ENCODE measurements around the gene ARHGAP10. TPM values are rescaled to one million over a fixed set of nuclear protein-coding genes. Genes with fewer than 3 reads are reported as not detected.

The ARHGAP10 gene
- total and polyA plus RNA-seq, 3 donors from 2014 or later = 17.4 to 108 (median 83.5) TPM

GRCh38 chr4:147950261-147950660 is 218.4 kb downstream of the ARHGAP10 start:
- WGBS, 2 donors = 85 to 100% methylated on average over 1 of the region's 1 CpG
- Histone ChIP-seq H3K4me1 (no peaks in the 10 kb centered on the region), H3K9me3 (no peaks in the 10 kb centered on the region), H3K27me3 (no peaks in the 10 kb centered on the region), H3K4me3 (no peak overlapping the region), H3K36me3 (ENCODE audit: low read depth, missing control alignments) (no peaks in the 10 kb centered on the region), H3K27ac (no peak overlapping the region)
- intact Hi-C loops (cut with DNase I; ENCODE audit: low total_unique reads) = no loop called here
- no peak for TF ChIP-seq CTCF (IDR thresholded peaks at IDR 0.05)
- no peak for TF ChIP-seq POLR2A (IDR thresholded peaks at IDR 0.05)
- DNase-seq = no peak

GRCh38 chr4:147950841-147951240 is 219.0 kb downstream of the ARHGAP10 start:
- Histone ChIP-seq H3K27ac (no peak overlapping the region), H3K4me3 (no peak overlapping the region), H3K9me3 (no peaks in the 10 kb centered on the region), H3K4me1 (no peaks in the 10 kb centered on the region), H3K27me3 (no peaks in the 10 kb centered on the region), H3K36me3 (ENCODE audit: low read depth, missing control alignments) (no peaks in the 10 kb centered on the region)
- intact Hi-C loops (cut with DNase I; ENCODE audit: low total_unique reads) = no loop called here
- no peak for TF ChIP-seq POLR2A (IDR thresholded peaks at IDR 0.05)
- no peak for TF ChIP-seq CTCF (IDR thresholded peaks at IDR 0.05)
- WGBS, 2 donors = 70 to 71% methylated on average over 2 of the region's 2 CpGs
- DNase-seq = no peak

- TF ChIP-seq CTCF (IDR thresholded peaks at IDR 0.05) (no peak), POLR2A (IDR thresholded peaks at IDR 0.05) (no peak)
- H3K27me3 ChIP-seq = no peaks in the 10 kb centered on the region
- 86 to 89% methylated on average over 2 of the region's 2 CpGs for WGBS, 2 donors
- no peak overlapping the region for H3K27ac ChIP-seq
- no peaks in the 10 kb centered on the region for H3K4me1 ChIP-seq
- DNase-seq = no peak
- no peak overlapping the region for H3K4me3 ChIP-seq
- intact Hi-C loops (cut with DNase I; ENCODE audit: low total_unique reads) = no loop called here
- no peaks in the 10 kb centered on the region for H3K9me3 ChIP-seq
- no peaks in the 10 kb centered on the region for H3K36me3 ChIP-seq (ENCODE audit: low read depth, missing control alignments)
These were observed 223.0 kb downstream of the ARHGAP10 start for GRCh38 chr4:147954850-147955249.

- Histone ChIP-seq H3K27me3 (no peaks in the 10 kb centered on the region), H3K9me3 (no peaks in the 10 kb centered on the region), H3K27ac (no peak overlapping the region), H3K4me3 (no peak overlapping the region), H3K36me3 (ENCODE audit: low read depth, missing control alignments) (no peaks in the 10 kb centered on the region), H3K4me1 (no peaks in the 10 kb centered on the region)
- 47 to 51% methylated on average over 4 of the region's 4 CpGs for WGBS, 2 donors
- intact Hi-C loops (cut with DNase I; ENCODE audit: low total_unique reads) = no loop called here
- DNase-seq = no peak
- no peak for TF ChIP-seq POLR2A (IDR thresholded peaks at IDR 0.05)
- TF ChIP-seq CTCF (IDR thresholded peaks at IDR 0.05) = no peak
These were observed 224.1 kb downstream of the ARHGAP10 start for GRCh38 chr4:147955827-147956558.

GRCh38 chr4:147957446-147957845 is 225.6 kb downstream of the ARHGAP10 start:
- WGBS, 2 donors = 83 to 84% methylated on average over 3 of the region's 3 CpGs
- TF ChIP-seq CTCF (IDR thresholded peaks at IDR 0.05) = no peak
- no peak for TF ChIP-seq POLR2A (IDR thresholded peaks at IDR 0.05)
- H3K27me3 ChIP-seq = no peaks in the 10 kb centered on the region
- H3K4me3 ChIP-seq = no peak overlapping the region
- no peaks in the 10 kb centered on the region for H3K4me1 ChIP-seq
- DNase-seq = no peak
- no peak overlapping the region for H3K27ac ChIP-seq
- no peaks in the 10 kb centered on the region for H3K9me3 ChIP-seq
- intact Hi-C loops (cut with DNase I; ENCODE audit: low total_unique reads) = no loop called here
- H3K36me3 ChIP-seq (ENCODE audit: low read depth, missing control alignments) = no peaks in the 10 kb centered on the region

Data from testis (tissue), 3 donors.